Urinary bladder (tissue), 4 donors: ENCODE measurements around the gene DTNA. TPM values are rescaled to one million over a fixed set of nuclear protein-coding genes. Genes with fewer than 3 reads are reported as not detected.
A peak's percentile ranks its signal among the peaks of the same experiment; 100 is the strongest.
"Not testable (repeated sequence)": the region's sequence is repeated elsewhere in the genome, so short reads cannot be mapped to it uniquely, and the experiment has no call there.

Source experiments
- DNase-seq: peaks from one replicate; pipeline ENCODE4 v3.0.0-alpha.2; 2015; ENCODE audit errors: extremely low spot score
- H3K27ac ChIP-seq: one replicate; pipeline ENCODE4 v1.5.1; 2013; ENCODE audit warnings: low read depth, mild to moderate bottlenecking, moderate library complexity
- H3K36me3 ChIP-seq: one replicate; pipeline ENCODE4 v1.6.1; 2013; ENCODE audit warnings: mild to moderate bottlenecking, moderate library complexity; ENCODE audit not compliant: insufficient read depth
- H3K4me1 ChIP-seq: one replicate; pipeline ENCODE4 v1.6.1; 2013; ENCODE audit warnings: mild to moderate bottlenecking, moderate library complexity; ENCODE audit not compliant: insufficient read depth
- H3K4me3 ChIP-seq: one replicate; pipeline ENCODE4 v1.5.1; 2013; ENCODE audit warnings: low read depth, low read length
- WGBS: extraction: QIAGEN DNeasy Blood & Tissue Kit; methylation state at CpG from one replicate; pipeline ENCODE4 v1.1.7; 2013; 5-methylcytosine and 5-hydroxymethylcytosine counted together
- polyA plus RNA-seq: library from polyadenylated mRNA; stranded (reverse); fragments of 200-250 nt; gene quantifications from one replicate; pipeline ENCODE4 v1.2.3, GENCODE V29; 2013
- total RNA-seq: library from RNA; depleted of rRNA; stranded (reverse); fragments of >200 nt; gene quantifications from one replicate; pipeline ENCODE4 v1.2.3, GENCODE V29; 2014
- donor health status: healthy with polysubstance abuse.
- donor health status: healthy.

DTNA gene
- 31.7 TPM for total RNA-seq
- polyA plus RNA-seq = 119 TPM

DNA sequence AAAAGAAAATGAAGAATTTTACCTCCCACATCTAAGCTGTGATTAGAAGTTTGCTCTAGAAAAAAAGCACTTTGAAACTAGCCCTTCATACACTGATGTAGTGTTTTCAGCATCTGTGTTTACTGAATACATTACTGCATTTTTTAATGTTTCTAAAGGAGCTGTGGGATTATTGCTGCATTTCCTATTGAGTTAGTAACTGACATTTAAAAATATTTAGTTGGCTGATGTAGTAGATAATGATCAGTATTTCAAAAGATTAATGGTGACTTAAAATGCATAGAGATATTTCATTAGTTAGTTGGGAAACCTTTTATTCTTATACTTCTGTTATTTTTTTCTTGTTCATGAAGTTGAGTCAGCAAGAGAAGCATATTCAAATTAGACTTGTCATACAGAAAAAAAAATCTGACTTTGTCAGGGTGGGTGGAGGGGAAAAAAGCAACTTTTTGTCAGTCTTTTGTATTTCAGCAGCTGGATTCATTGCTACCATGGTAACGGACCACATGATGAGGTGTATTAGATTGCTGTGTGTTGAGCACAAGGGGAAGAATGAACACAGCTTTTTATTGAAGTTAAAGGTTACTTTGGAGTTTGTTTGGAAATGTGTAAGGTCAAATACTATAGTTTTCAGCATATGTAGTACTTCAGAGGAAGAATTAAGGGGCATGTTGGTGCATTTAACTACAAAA is at the start of gene DTNA:
DTNA (plus strand) TSS at position 549 of the 692 bp plus-strand sequence. CDS start 45,679 bp downstream, outside the sequence.
- Histone ChIP-seq H3K4me3 (no peak within 1 kb of the TSS), H3K27ac (peak within 1 kb of the TSS; percentile 38), H3K4me1 (no peaks in the 10 kb centered on the region), H3K36me3 (no peaks in the 10 kb centered on the region)
- WGBS = 22% methylated on average over 1 of the region's 1 CpG
- peak; percentile 79 for DNase-seq

- Histone ChIP-seq H3K4me3 (no peak overlapping the region), H3K36me3 (no peaks in the 10 kb centered on the region), H3K4me1 (peaks cover 3% of the 10 kb centered on the region), H3K27ac (no peak overlapping the region)
- no peak for DNase-seq
- WGBS = 66% methylated on average over 2 of the region's 2 CpGs
Measured at GRCh38 chr18:34660572-34660971, 49.5 kb upstream of the DTNA start.

GRCh38 chr18:34661464-34662087 is 48.5 kb upstream of the DTNA start:
- DNase-seq = no peak

DNA sequence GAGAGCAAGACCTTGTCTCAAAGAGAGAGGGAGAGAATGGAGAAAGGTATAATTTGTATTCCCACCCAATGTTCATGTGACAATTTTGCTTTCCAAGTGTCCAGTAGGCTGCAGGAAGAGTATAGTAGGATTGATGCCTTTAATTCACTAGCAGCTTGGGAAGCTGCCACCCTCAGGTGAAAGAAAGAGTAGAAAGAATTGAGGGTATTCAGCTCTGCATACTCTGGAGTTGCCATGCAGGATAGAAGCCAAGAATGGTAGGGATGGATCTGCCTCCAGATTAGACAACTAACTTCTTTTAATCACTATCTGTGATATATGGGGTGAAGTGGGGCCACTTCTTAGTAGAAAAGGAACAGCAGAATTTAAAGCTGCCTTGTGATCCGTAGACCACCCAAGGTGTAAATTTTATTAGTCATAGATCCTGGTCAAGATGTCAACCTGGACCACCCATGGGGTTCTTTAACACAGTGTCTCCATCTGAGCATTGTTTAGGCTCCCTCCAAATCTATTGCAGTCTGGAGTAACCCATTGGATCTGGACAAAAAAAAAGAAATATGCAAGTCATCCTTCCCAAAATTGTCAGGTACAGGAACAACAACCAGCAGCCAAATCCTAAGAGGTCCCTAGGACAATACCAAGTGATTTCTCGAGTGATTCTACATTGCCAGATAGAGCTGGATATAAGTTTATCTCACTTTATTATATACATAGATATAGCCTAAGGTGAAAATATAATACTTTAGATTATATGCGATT is 33.1 kb upstream of the DTNA start:
- DNase-seq = no peak
- 79% methylated on average over 3 of the region's 3 CpGs for WGBS
- Histone ChIP-seq H3K36me3 (no peaks in the 10 kb centered on the region), H3K4me1 (no peaks in the 10 kb centered on the region), H3K27ac (no peak overlapping the region), H3K4me3 (no peak overlapping the region)

More at GRCh38 chr18:34661464-34662087, 48.5 kb upstream of the DTNA start:
- Histone ChIP-seq H3K4me3 (no peak overlapping the region), H3K4me1 (peaks cover 3% of the 10 kb centered on the region), H3K27ac (no peak overlapping the region), H3K36me3 (no peaks in the 10 kb centered on the region)
- 51% methylated on average over 4 of the region's 4 CpGs for WGBS

DNA sequence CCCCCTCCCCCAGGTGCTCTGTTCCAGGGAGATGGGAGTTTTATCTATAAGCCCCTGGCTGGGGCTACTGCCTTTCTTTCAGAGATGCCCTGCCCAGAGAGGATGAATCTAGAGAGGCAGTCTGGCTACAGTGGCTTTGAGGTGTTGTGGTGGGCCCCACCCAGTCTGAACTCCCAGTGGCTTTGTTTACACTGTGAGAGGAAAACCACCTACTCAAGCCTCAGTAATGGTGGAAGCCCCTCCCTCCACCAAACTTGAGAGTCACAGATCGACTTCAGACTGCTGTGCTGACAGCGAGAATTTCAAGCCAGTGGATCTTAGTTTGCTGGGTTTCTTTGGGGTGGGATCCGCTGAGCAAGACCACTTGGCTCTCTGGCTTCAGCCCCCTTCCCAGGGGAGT is 20.3 kb upstream of the DTNA start:
- not testable (repeated sequence) for H3K4me1 ChIP-seq, H3K4me3 ChIP-seq, DNase-seq, H3K36me3 ChIP-seq, H3K27ac ChIP-seq
- WGBS = 66% methylated on average over 3 of the region's 3 CpGs

- no peak for DNase-seq
- Histone ChIP-seq H3K4me1 (no peaks in the 10 kb centered on the region), H3K27ac (no peak overlapping the region), H3K36me3 (no peaks in the 10 kb centered on the region), H3K4me3 (no peak overlapping the region)
Measured at GRCh38 chr18:34691614-34692013, 18.5 kb upstream of the DTNA start.

DNA sequence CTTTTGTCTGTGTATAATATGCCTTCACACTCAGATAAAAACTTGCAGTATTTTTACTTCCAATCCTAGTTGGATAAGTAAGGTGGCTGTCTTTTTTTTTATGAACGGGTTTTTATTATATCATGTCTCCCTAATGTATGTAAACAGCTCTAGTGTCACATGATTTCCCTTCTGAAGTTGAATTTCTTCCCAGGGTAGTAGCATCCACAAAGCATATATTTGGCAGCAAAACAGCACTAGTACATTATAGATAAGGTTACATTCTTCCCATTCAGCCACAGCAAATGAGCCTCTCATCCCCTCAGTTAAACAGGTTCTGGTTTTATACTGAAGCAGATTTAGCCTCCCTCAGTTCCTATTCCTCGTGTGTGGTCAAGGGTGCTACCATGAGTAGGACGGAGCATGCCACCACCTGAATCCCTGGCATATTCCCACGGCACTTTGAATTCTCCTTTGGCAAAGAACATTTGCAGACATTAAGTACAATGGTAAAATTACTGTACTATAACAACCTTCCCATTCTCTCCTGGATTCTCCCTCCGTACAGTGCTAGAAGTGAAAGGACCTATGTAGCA is 15.4 kb upstream of the DTNA start:
- 35% methylated on average over 5 of the region's 5 CpGs for WGBS
- Histone ChIP-seq H3K36me3 (no peaks in the 10 kb centered on the region), H3K4me1 (no peaks in the 10 kb centered on the region), H3K4me3 (no peak overlapping the region), H3K27ac (no peak overlapping the region)
- DNase-seq = no peak

GRCh38 chr18:34695310-34695709 is 14.8 kb upstream of the DTNA start:
- Histone ChIP-seq H3K27ac (no peak overlapping the region), H3K4me1 (no peaks in the 10 kb centered on the region), H3K4me3 (no peak overlapping the region), H3K36me3 (no peaks in the 10 kb centered on the region)
- 63% methylated on average over 5 of the region's 5 CpGs for whole genome bisulfite sequencing
- no peak for DNase-seq

DNA sequence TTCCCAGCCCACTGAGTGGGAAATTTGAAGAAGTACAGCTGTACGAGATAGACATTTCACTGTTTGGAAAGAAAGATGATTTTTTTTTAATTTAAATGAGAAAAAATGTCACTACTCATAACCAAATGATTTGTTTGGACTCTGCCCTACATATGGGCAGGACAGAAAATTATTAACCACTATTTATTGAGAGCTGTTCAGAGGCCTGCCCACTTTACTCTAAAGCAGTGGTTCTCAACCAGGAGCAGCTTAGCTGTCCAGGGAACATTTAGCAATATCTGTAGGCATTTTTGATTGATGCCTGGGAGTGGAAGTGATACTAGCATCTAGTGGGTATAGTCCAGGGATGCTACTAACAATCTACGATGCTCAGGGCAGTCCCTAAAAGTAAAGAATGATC is 13.4 kb upstream of the DTNA start:
- Histone ChIP-seq H3K36me3 (no peaks in the 10 kb centered on the region), H3K4me3 (no peak overlapping the region), H3K27ac (no peak overlapping the region), H3K4me1 (no peaks in the 10 kb centered on the region)
- 97% methylated on average over 2 of the region's 2 CpGs for WGBS
- DNase-seq = no peak

DNA sequence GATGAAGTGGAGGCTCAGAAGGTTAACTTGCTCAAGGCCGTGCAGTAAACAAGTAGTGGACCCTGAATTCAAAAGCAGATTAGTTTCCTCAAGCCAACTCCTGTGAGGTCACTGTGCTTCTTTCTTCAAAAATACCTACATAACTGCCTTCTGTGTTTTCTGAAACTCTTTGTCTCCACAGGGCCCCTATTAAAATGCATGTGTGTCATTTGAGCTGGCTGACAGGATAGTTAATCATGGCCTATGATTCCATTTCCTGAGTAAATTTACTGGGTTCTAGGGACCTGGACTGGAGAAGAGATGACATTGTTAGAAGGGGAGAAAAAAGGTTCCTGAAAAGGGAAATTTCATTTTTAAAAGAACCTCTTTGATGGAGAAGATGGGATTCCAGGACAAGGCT is 12.9 kb upstream of the DTNA start:
- no peaks in the 10 kb centered on the region for H3K4me1 ChIP-seq
- no peak overlapping the region for H3K4me3 ChIP-seq
- no peaks in the 10 kb centered on the region for H3K36me3 ChIP-seq
- H3K27ac ChIP-seq = no peak overlapping the region
- WGBS = 97% methylated on average over 1 of the region's 1 CpG
- DNase-seq = no peak

DNA sequence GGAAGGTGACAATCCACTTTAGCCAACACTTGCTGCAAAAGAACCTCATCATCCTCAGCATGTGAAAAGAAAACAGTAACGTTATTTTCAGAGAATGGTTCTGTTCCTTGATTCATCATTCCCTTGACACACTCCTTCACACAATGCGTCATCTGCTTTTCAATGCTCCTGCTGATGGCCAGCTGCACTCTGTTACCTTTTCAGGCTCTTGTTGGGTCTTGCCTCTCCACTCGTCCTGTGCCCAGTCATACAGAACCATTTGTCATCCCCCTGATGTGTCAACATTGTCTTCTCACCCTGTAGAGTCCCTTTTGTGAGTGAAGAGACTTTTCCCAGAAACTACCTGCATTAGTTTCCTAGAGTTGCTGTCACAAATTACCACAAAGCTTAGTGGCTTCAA is 12.2 kb upstream of the DTNA start:
- H3K4me3 ChIP-seq = no peak overlapping the region
- 85% methylated on average over 3 of the region's 3 CpGs for WGBS
- H3K27ac ChIP-seq = no peak overlapping the region
- no peaks in the 10 kb centered on the region for H3K4me1 ChIP-seq
- no peak for DNase-seq
- no peaks in the 10 kb centered on the region for H3K36me3 ChIP-seq

- Histone ChIP-seq H3K4me3 (no peak overlapping the region), H3K27ac (no peak overlapping the region), H3K4me1 (no peaks in the 10 kb centered on the region), H3K36me3 (no peaks in the 10 kb centered on the region)
- no peak for DNase-seq
- WGBS = 86% methylated on average over 3 of the region's 3 CpGs
Measured at GRCh38 chr18:34701911-34702310, 8.2 kb upstream of the DTNA start.

- 92% methylated on average over 3 of the region's 3 CpGs for WGBS
- Histone ChIP-seq H3K27ac (no peak overlapping the region), H3K4me3 (no peak overlapping the region), H3K36me3 (no peaks in the 10 kb centered on the region), H3K4me1 (no peaks in the 10 kb centered on the region)
- no peak for DNase-seq
Measured at GRCh38 chr18:34702814-34703213, 7.3 kb upstream of the DTNA start.

GRCh38 chr18:34704074-34704473 is 6.0 kb upstream of the DTNA start:
- H3K4me3 ChIP-seq = no peak overlapping the region
- H3K4me1 ChIP-seq = no peaks in the 10 kb centered on the region
- no peak for DNase-seq
- no peak overlapping the region for H3K27ac ChIP-seq
- no peaks in the 10 kb centered on the region for H3K36me3 ChIP-seq
- WGBS = 95% methylated on average over 1 of the region's 1 CpG
